GM19238 (cell line): Measurements from ENCODE around the gene TTC29.
A peak's percentile ranks its signal among the peaks of the same experiment; 100 is the strongest.

Experiments
- DNase-seq: peaks from one replicate; pipeline ENCODE4 v3.0.0; 2011; ENCODE audit warnings: low spot score; ENCODE audit not compliant: insufficient read length

Gene TTC29

GRCh38 chr4:146945556-146946374, at the start of gene TTC29:
Gene TTC29 (minus strand): TSS chr4:146945864. CDS start chr4:146939895, 5,969 bp downstream.
- DNase-seq = peak; percentile 71

- no peak for DNase-seq
These were observed 36.0 kb upstream of the TTC29 start for GRCh38 chr4:146981651-146982050.

GRCh38 chr4:146978641-146979040, 33.0 kb upstream of the TTC29 start:
- no peak for DNase-seq

- no peak for DNase-seq
These were observed 30.5 kb upstream of the TTC29 start for GRCh38 chr4:146976145-146976544.

GRCh38 chr4:146975527-146975926, 29.9 kb upstream of the TTC29 start:
- no peak for DNase-seq

GRCh38 chr4:146975036-146975435, 29.4 kb upstream of the TTC29 start:
- DNase-seq = no peak

GRCh38 chr4:146972036-146972435, 26.4 kb upstream of the TTC29 start:
- DNase-seq = no peak

- DNase-seq = no peak
These were observed 23.5 kb upstream of the TTC29 start for GRCh38 chr4:146969126-146969525.

GRCh38 chr4:146960634-146961033, 15.0 kb upstream of the TTC29 start:
- no peak for DNase-seq

- DNase-seq = no peak
These were observed 14.0 kb upstream of the TTC29 start for GRCh38 chr4:146959692-146960091.

- no peak for DNase-seq
These were observed 11.6 kb upstream of the TTC29 start for GRCh38 chr4:146957237-146957636.

- DNase-seq = no peak
These were observed 7.2 kb upstream of the TTC29 start for GRCh38 chr4:146952896-146953295.

GRCh38 chr4:146949559-146949958, 3.9 kb upstream of the TTC29 start:
- no peak for DNase-seq

GRCh38 chr4:146943691-146944375, 1.8 kb downstream of the TTC29 start:
- DNase-seq = no peak

- DNase-seq = no peak
These were observed 13.5 kb downstream of the TTC29 start for GRCh38 chr4:146932116-146932515.

- DNase-seq = no peak
These were observed 15.0 kb downstream of the TTC29 start for GRCh38 chr4:146930673-146931072.

- DNase-seq = no peak
These were observed 18.0 kb downstream of the TTC29 start for GRCh38 chr4:146927695-146928094.

- no peak for DNase-seq
These were observed 29.1 kb downstream of the TTC29 start for GRCh38 chr4:146916479-146917076.

- DNase-seq = no peak
These were observed 30.5 kb downstream of the TTC29 start for GRCh38 chr4:146915132-146915531.

GRCh38 chr4:146900295-146900694, 45.4 kb downstream of the TTC29 start:
- no peak for DNase-seq

- no peak for DNase-seq
These were observed 55.4 kb downstream of the TTC29 start for GRCh38 chr4:146890301-146890700.

GRCh38 chr4:146883070-146883469, 62.6 kb downstream of the TTC29 start:
- no peak for DNase-seq
